Gastrocnemius medialis (tissue), 4 donors: Measurements from ENCODE around the gene CEPT1. TPM values are rescaled to one million over a fixed set of nuclear protein-coding genes. Genes with fewer than 3 reads are reported as not detected.

ENCODE experiments used
- ATAC-seq, 2 donors: fragments of 150-250 bp; one replicate each; pipeline ENCODE4 v1.9.1; 2016
- DNase-seq, 2 donors: peaks; one replicate each; pipeline ENCODE4 v3.0.0-alpha.2; 2019
- H3K27ac ChIP-seq, 4 donors: fragments of 200-600 bp; sonication (generic); 1 replicate in 1 of 4; 2 replicates in 3 of 4; pipeline ENCODE4 v1.5.1; 2016 to 2018; ENCODE audit warnings: mild to moderate bottlenecking in 2 of 4, moderate library complexity in 1 of 4
- H3K27me3 ChIP-seq, 3 donors: fragments of 200-600 bp; sonication (generic) in 2 of 3; 1 replicate in 1 of 3; 2 replicates in 2 of 3; pipeline versions ENCODE4 v1.5.1 to v1.6.0; 2016 to 2019; ENCODE audit warnings: mild to moderate bottlenecking in 1 of 3, moderate library complexity in 1 of 3
- H3K36me3 ChIP-seq, 2 donors: fragments of 200-600 bp; sonication (generic) in 1 of 2; one replicate each; pipeline ENCODE4 v1.5.1; 2017 to 2018
- H3K4me1 ChIP-seq, 2 donors: fragments of 200-600 bp; sonication (generic) in 1 of 2; one replicate each; pipeline ENCODE4 v1.5.1; 2016 to 2017; ENCODE audit warnings: mild to moderate bottlenecking in 2 of 2
- H3K4me3 ChIP-seq, 4 donors: fragments of 200-600 bp; sonication (generic) in 3 of 4; 1 replicate in 1 of 4; 2 replicates in 3 of 4; pipeline ENCODE4 v1.5.1; 2016 to 2019; ENCODE audit warnings: mild to moderate bottlenecking in 2 of 4
- H3K9me3 ChIP-seq, 3 donors: fragments of 200-600 bp; sonication (generic) in 2 of 3; 1 replicate in 1 of 3; 2 replicates in 2 of 3; pipeline ENCODE4 v1.5.1; 2016 to 2019
- CTCF ChIP-seq, 5 experiments: fragments of 450-650 bp in 3 of 5; fragments of 200-600 bp in 2 of 5; sonication (generic) in 2 of 5; IDR thresholded peaks in 4 of 5; conservative IDR thresholded peaks in 1 of 5; 1 replicate in 4 of 5; 2 replicates in 1 of 5; pipeline ENCODE4 v1.5.1; 2016 to 2019; ENCODE audit warnings: antibody characterized with exemption in 5 of 5, mild to moderate bottlenecking in 3 of 5, moderate library complexity in 3 of 5
- POLR2A ChIP-seq, 2 donors: fragments of 450-650 bp; IDR thresholded peaks; one replicate each; pipeline ENCODE4 v1.6.1; 2017; ENCODE audit warnings: antibody characterized with exemption in 2 of 2, mild to moderate bottlenecking in 2 of 2, moderate library complexity in 2 of 2
- in situ Hi-C, 4 donors: fragments of 200-750 bp; cut with MboI; loops; one replicate each; pipeline versions ENCODE4 v1.15.0 to v1.8.0; 2017; ENCODE audit warnings: low sequenced_read_pairs in 4 of 4
- intact Hi-C: fragments of 100-400 bp; cut with DNase I; formaldehyde crosslinking; loops from one replicate; pipeline ENCODE4 v1.15.1; 2023; ENCODE audit warnings: low total_unique reads
- total RNA-seq, 4 donors: library from RNA; depleted of rRNA; stranded (reverse); fragments of >200 nt; gene quantifications; one replicate each; pipeline versions ENCODE4 v1.1.0 to v1.2.3, GENCODE V29; 2016

Gene CEPT1
- total RNA-seq, 4 donors from 2014 or later: 8.2 to 14.8 (median 10.6) TPM

- H3K27me3 ChIP-seq: no peaks in the 10 kb centered on the region
- ATAC-seq (no peak), DNase-seq (no peak)
- H3K36me3 ChIP-seq: no peaks in the 10 kb centered on the region
- no peaks in the 10 kb centered on the region for H3K4me1 ChIP-seq
- TF ChIP-seq POLR2A (IDR thresholded peaks at IDR 0.05): no peak
- TF ChIP-seq CTCF (IDR thresholded peaks at IDR 0.05 in 4 of 5, conservative IDR thresholded peaks at IDR 0.05 in 1 of 5): no peak
- intact Hi-C loops (no loop called here), in situ Hi-C loops (no loop called here)
- no peak overlapping the region for H3K4me3 ChIP-seq
- H3K9me3 ChIP-seq: no peaks in the 10 kb centered on the region
- no peak overlapping the region for H3K27ac ChIP-seq
Observed at GRCh38 chr1:111217183-111217910, 77.3 kb downstream of the CEPT1 start.

GRCh38 chr1:111218701-111219556, 78.9 kb downstream of the CEPT1 start:
- TF ChIP-seq CTCF (IDR thresholded peaks at IDR 0.05 in 4 of 5, conservative IDR thresholded peaks at IDR 0.05 in 1 of 5): no peak
- TF ChIP-seq POLR2A (IDR thresholded peaks at IDR 0.05): no peak
- Histone ChIP-seq H3K4me1 (no peaks in the 10 kb centered on the region), H3K27ac (no peak overlapping the region), H3K36me3 (no peaks in the 10 kb centered on the region), H3K9me3 (no peaks in the 10 kb centered on the region), H3K27me3 (no peaks in the 10 kb centered on the region), H3K4me3 (no peak overlapping the region)
- intact Hi-C loops (no loop called here), in situ Hi-C loops (no loop called here)
- DNase-seq (no peak), ATAC-seq (no peak)

GRCh38 chr1:111219557-111220286, 79.7 kb downstream of the CEPT1 start:
- no peaks in the 10 kb centered on the region for H3K27me3 ChIP-seq
- H3K4me1 ChIP-seq: no peaks in the 10 kb centered on the region
- no peak for ATAC-seq
- H3K36me3 ChIP-seq: no peaks in the 10 kb centered on the region
- in situ Hi-C loops: loop anchor here (10.0 kb wide), 4 partner anchors 105 to 555 kb away; no protein-coding TSS in a partner anchor
- intact Hi-C loops: no loop called here
- H3K9me3 ChIP-seq: no peaks in the 10 kb centered on the region
- no peak for TF ChIP-seq CTCF (IDR thresholded peaks at IDR 0.05 in 4 of 5, conservative IDR thresholded peaks at IDR 0.05 in 1 of 5)
- TF ChIP-seq POLR2A (IDR thresholded peaks at IDR 0.05): no peak
- H3K4me3 ChIP-seq: no peak overlapping the region
- H3K27ac ChIP-seq: no peak overlapping the region
- DNase-seq: no peak

GRCh38 chr1:111220302-111220890, 80.4 kb downstream of the CEPT1 start:
- H3K27ac ChIP-seq: no peak overlapping the region
- no peak for ATAC-seq
- H3K4me3 ChIP-seq: no peak overlapping the region
- in situ Hi-C loops (loop anchor here (10.0 kb wide), 4 partner anchors 104 to 554 kb away; no protein-coding TSS in a partner anchor), intact Hi-C loops (no loop called here)
- no peak for TF ChIP-seq CTCF (IDR thresholded peaks at IDR 0.05 in 4 of 5, conservative IDR thresholded peaks at IDR 0.05 in 1 of 5)
- no peak for TF ChIP-seq POLR2A (IDR thresholded peaks at IDR 0.05)
- H3K27me3 ChIP-seq: no peaks in the 10 kb centered on the region
- H3K36me3 ChIP-seq: no peaks in the 10 kb centered on the region
- DNase-seq: no peak
- no peaks in the 10 kb centered on the region for H3K9me3 ChIP-seq
- no peaks in the 10 kb centered on the region for H3K4me1 ChIP-seq
